SK-N-SH treated with all-trans-retinoic acid at 6 μM for 48 hours (cell line): ENCODE results near the gene FLOT2.

ENCODE experiments used
- ARNTL ChIP-seq: fragments of 450-650 bp; formaldehyde crosslinking; IDR thresholded peaks from 2 replicates; pipeline ENCODE4 v1.5.0; 2020; ENCODE audit warnings: low read depth, mild to moderate bottlenecking, moderate library complexity, borderline replicate concordance
- BACH2 ChIP-seq: fragments of 250-450 bp; sonication (Bioruptor Pico); IDR thresholded peaks from 2 replicates; pipeline ENCODE4 v1.9.0; 2021; ENCODE audit warnings: mild to moderate bottlenecking, borderline replicate concordance
- GLIS3 ChIP-seq: fragments of 250-450 bp; sonication (Bioruptor Pico); IDR thresholded peaks from 2 replicates; pipeline ENCODE4 v1.5.0; 2020; ENCODE audit warnings: mild to moderate bottlenecking, moderate library complexity
- SNAI2 ChIP-seq: fragments of 250-450 bp; sonication (Bioruptor Pico); IDR thresholded peaks from 2 replicates; pipeline ENCODE4 v1.5.0; 2020; ENCODE audit warnings: mild to moderate bottlenecking, moderate library complexity
- TOX ChIP-seq: fragments of 250-450 bp; sonication (Bioruptor Pico); IDR thresholded peaks from 2 replicates; pipeline ENCODE4 v1.8.0; 2021; ENCODE audit warnings: mild to moderate bottlenecking, moderate library complexity, borderline replicate concordance
- ZC3H10 ChIP-seq: fragments of 250-450 bp; sonication (Bioruptor Pico); IDR thresholded peaks from 2 replicates; pipeline ENCODE4 v1.5.1; 2021; ENCODE audit warnings: mild to moderate bottlenecking, moderate library complexity
- ZNF70 ChIP-seq: fragments of 450-650 bp; formaldehyde crosslinking; IDR thresholded peaks from 2 replicates; pipeline ENCODE4 v1.5.0; 2020; ENCODE audit warnings: mild to moderate bottlenecking, moderate library complexity
- TF ChIP-seq, protein P1 (sequence below): fragments of 250-450 bp; sonication (Bioruptor Pico); IDR thresholded peaks from 2 replicates; pipeline ENCODE4 v1.8.0; 2021; ENCODE audit warnings: low read depth, mild to moderate bottlenecking, moderate library complexity, borderline replicate concordance
- TF ChIP-seq, protein P2 (sequence below): fragments of 250-450 bp; sonication (Bioruptor Pico); IDR thresholded peaks from 2 replicates; pipeline ENCODE4 v1.5.1; 2020; ENCODE audit warnings: low read depth, mild to moderate bottlenecking, moderate library complexity
- TF ChIP-seq, protein P3 (sequence below): fragments of 250-450 bp; sonication (Bioruptor Pico); IDR thresholded peaks from 2 replicates; pipeline ENCODE4 v1.8.0; 2020; ENCODE audit warnings: mild to moderate bottlenecking, moderate library complexity, borderline replicate concordance

DNA sequence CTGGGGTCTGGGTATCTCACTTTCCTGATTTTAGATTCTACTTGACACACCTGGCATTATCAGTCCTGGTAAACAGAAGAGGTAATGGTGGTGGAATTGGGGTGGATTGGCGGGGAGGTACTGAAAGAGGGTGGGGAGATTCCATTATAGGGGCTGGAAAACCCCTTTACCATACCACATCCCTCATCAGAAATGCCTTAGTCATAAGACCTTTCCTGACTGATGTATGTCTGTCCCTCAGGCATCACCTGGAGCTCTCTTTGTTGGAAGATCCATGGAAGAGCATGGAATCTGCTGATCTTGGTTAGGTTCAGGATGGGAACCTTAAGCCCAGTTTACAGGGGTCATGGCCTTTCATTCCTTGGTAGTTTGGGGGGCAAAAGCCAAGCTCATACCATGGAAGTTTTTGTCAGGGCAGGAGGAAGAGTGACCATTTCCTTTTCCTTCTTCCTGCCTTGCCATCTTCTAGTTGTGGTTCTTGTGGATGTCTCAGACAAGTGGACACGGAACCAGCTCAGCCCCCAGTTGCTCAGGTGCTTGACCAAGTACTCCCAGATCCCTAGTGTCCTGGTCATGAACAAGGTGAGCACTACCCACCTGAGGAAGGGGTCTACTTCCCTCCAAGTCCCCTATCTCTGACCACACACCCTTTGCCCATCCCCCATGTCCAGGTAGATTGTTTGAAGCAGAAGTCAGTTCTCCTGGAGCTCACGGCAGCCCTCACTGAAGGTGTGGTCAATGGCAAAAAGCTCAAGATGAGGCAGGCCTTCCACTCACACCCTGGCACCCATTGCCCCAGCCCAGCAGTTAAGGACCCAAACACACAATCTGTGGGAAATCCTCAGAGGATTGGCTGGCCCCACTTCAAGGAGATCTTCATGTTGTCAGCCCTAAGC lies 39.4 kb downstream of the FLOT2 start:
- TF ChIP-seq, protein P1, sequence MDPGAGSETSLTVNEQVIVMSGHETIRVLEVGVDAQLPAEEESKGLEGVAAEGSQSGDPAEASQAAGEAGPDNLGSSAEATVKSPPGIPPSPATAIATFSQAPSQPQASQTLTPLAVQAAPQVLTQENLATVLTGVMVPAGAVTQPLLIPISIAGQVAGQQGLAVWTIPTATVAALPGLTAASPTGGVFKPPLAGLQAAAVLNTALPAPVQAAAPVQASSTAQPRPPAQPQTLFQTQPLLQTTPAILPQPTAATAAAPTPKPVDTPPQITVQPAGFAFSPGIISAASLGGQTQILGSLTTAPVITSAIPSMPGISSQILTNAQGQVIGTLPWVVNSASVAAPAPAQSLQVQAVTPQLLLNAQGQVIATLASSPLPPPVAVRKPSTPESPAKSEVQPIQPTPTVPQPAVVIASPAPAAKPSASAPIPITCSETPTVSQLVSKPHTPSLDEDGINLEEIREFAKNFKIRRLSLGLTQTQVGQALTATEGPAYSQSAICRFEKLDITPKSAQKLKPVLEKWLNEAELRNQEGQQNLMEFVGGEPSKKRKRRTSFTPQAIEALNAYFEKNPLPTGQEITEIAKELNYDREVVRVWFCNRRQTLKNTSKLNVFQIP (CRISPR knock-in tag) = no peak
- no peak for TF ChIP-seq BACH2 (CRISPR knock-in tag)
- TF ChIP-seq, protein P2, sequence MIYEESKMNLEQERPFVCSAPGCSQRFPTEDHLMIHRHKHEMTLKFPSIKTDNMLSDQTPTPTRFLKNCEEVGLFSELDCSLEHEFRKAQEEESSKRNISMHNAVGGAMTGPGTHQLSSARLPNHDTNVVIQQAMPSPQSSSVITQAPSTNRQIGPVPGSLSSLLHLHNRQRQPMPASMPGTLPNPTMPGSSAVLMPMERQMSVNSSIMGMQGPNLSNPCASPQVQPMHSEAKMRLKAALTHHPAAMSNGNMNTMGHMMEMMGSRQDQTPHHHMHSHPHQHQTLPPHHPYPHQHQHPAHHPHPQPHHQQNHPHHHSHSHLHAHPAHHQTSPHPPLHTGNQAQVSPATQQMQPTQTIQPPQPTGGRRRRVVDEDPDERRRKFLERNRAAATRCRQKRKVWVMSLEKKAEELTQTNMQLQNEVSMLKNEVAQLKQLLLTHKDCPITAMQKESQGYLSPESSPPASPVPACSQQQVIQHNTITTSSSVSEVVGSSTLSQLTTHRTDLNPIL (CRISPR knock-in tag) = no peak
- TF ChIP-seq GLIS3 (CRISPR knock-in tag) = no peak
- no peak for TF ChIP-seq ZNF70
- no peak for TF ChIP-seq ARNTL
- TF ChIP-seq, protein P3, sequence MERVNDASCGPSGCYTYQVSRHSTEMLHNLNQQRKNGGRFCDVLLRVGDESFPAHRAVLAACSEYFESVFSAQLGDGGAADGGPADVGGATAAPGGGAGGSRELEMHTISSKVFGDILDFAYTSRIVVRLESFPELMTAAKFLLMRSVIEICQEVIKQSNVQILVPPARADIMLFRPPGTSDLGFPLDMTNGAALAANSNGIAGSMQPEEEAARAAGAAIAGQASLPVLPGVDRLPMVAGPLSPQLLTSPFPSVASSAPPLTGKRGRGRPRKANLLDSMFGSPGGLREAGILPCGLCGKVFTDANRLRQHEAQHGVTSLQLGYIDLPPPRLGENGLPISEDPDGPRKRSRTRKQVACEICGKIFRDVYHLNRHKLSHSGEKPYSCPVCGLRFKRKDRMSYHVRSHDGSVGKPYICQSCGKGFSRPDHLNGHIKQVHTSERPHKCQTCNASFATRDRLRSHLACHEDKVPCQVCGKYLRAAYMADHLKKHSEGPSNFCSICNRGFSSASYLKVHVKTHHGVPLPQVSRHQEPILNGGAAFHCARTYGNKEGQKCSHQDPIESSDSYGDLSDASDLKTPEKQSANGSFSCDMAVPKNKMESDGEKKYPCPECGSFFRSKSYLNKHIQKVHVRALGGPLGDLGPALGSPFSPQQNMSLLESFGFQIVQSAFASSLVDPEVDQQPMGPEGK (CRISPR knock-in tag) = no peak
- TF ChIP-seq ZC3H10 (CRISPR knock-in tag) = no peak
- TF ChIP-seq TOX (CRISPR knock-in tag) = no peak
- TF ChIP-seq SNAI2 (CRISPR knock-in tag) = no peak
